H1 (cell line): ENCODE results near the gene PLK5. TPM values are rescaled to one million over a fixed set of nuclear protein-coding genes. Genes with fewer than 3 reads are reported as not detected.

Source experiments
- CTCF ChIA-PET: fragments of 300-600 bp; sonication (Branson Sonifier 250); formaldehyde crosslinking; loops from one replicate; lab custom pipeline; 2021; ENCODE audit not compliant: partially characterized antibody; lab: Charles Lee
- POLR2A ChIA-PET: fragments of 300-600 bp; sonication (Branson Sonifier 250); formaldehyde crosslinking; loops from one replicate; lab custom pipeline; 2021; ENCODE audit warnings: inconsistent platforms; ENCODE audit not compliant: partially characterized antibody; lab: Charles Lee
- DNase-seq, 2 experiments: peaks; one replicate each; pipeline versions ENCODE4 v3.0.0 to v3.0.0-alpha.2; 2010 to 2022; ENCODE audit warnings: low spot score in 2 of 2, low read depth in 1 of 2, mixed read lengths in 1 of 2
- FAIRE-seq: peaks from 2 replicates; lab custom pipeline; 2011; peaks lifted over from hg19 to GRCh38; lab: Jason Lieb, UNC
- H2AFZ ChIP-seq: 2 replicates; pipeline ENCODE4 v1.8.1; 2012; ENCODE audit warnings: low read length, inconsistent platforms
- H2AK5ac ChIP-seq: 2 replicates; pipeline ENCODE4 v1.6.1; 2013; ENCODE audit warnings: low read depth, low read length
- H2BK120ac ChIP-seq: replicated peaks from 2 replicates; pipeline ENCODE3; 2013; ENCODE audit warnings: low read depth, low read length, inconsistent platforms
- H2BK12ac ChIP-seq: 2 replicates; pipeline ENCODE4 v1.6.1; 2013; ENCODE audit warnings: low read depth, low read length
- H2BK15ac ChIP-seq: 2 replicates; pipeline ENCODE4 v1.6.1; 2013; ENCODE audit warnings: low read length
- H2BK20ac ChIP-seq: 2 replicates; pipeline ENCODE4 v1.6.1; 2013; ENCODE audit warnings: low read length
- H2BK5ac ChIP-seq: 2 replicates; pipeline ENCODE4 v1.6.1; 2013; ENCODE audit warnings: low read depth, low read length
- H3K14ac ChIP-seq: 2 replicates; pipeline ENCODE4 v1.6.1; 2013; ENCODE audit warnings: inconsistent platforms; ENCODE audit not compliant: insufficient read length
- H3K18ac ChIP-seq: 2 replicates; pipeline ENCODE4 v1.6.1; 2013; ENCODE audit warnings: low read length; ENCODE audit errors: extremely low read depth
- H3K23ac ChIP-seq: 2 replicates; pipeline ENCODE4 v1.6.1; 2013; ENCODE audit warnings: inconsistent platforms; ENCODE audit not compliant: insufficient read length
- H3K23me2 ChIP-seq: 2 replicates; pipeline ENCODE4 v1.6.1; 2013; ENCODE audit warnings: low read depth, low read length
- H3K27ac ChIP-seq: 2 replicates; pipeline ENCODE4 v1.6.1; 2011; ENCODE audit warnings: low read depth, low read length, inconsistent platforms
- H3K27me3 ChIP-seq, 4 experiments: replicated peaks in 1 of 4; 1 replicate in 1 of 4; 2 replicates in 3 of 4; pipeline versions ENCODE4 v1.6.1 to v1.8.1; 2011 to 2013; ENCODE audit warnings: low read length in 3 of 4, mild to moderate bottlenecking in 3 of 4, inconsistent platforms in 2 of 4, mixed read lengths in 2 of 4, moderate library complexity in 1 of 4; ENCODE audit not compliant: control insufficient read depth in 3 of 4, insufficient read depth in 3 of 4; ENCODE audit errors: extremely low read depth in 1 of 4
- H3K36me3 ChIP-seq, 4 experiments: 2 replicates each; pipeline versions ENCODE4 v1.6.1 to v1.8.1; 2011 to 2013; ENCODE audit warnings: mild to moderate bottlenecking in 4 of 4, low read length in 3 of 4, moderate library complexity in 2 of 4, control low read depth in 1 of 4, inconsistent platforms in 1 of 4; ENCODE audit not compliant: insufficient read depth in 4 of 4, control insufficient read depth in 2 of 4
- H3K4ac ChIP-seq: replicated peaks from 2 replicates; pipeline ENCODE3; 2013; ENCODE audit warnings: low read length, low read depth, mixed read lengths, inconsistent platforms; ENCODE audit not compliant: insufficient read length
- H3K4me1 ChIP-seq, 4 experiments: replicated peaks in 1 of 4; 1 replicate in 1 of 4; 2 replicates in 3 of 4; pipeline versions ENCODE4 v1.6.1 to v1.8.1; 2011 to 2013; ENCODE audit warnings: low read length in 3 of 4, inconsistent platforms in 2 of 4, mixed read lengths in 1 of 4; ENCODE audit not compliant: insufficient read depth in 4 of 4, control insufficient read depth in 3 of 4
- H3K4me2 ChIP-seq, 2 experiments: 2 replicates each; pipeline versions ENCODE4 v1.6.1 to v1.8.1; 2011 to 2013; ENCODE audit warnings: low read depth in 2 of 2, low read length in 2 of 2, control low read depth in 1 of 2, inconsistent platforms in 1 of 2, mild to moderate bottlenecking in 1 of 2; ENCODE audit not compliant: insufficient read depth in 1 of 2
- H3K4me3 ChIP-seq, 4 experiments: fragments of 200-600, 300-600 bp in 1 of 4; sonication (generic), shearing (Covaris generic), sonication (Bioruptor Twin) in 1 of 4; 2 replicates each; pipeline versions ENCODE4 v1.5.1 to v1.8.1; 2011 to 2016; ENCODE audit warnings: low read length in 4 of 4, low read depth in 3 of 4, control low read depth in 2 of 4, inconsistent platforms in 2 of 4, mild to moderate bottlenecking in 2 of 4, mixed read lengths in 1 of 4, moderate library complexity in 1 of 4; ENCODE audit not compliant: insufficient read depth in 2 of 4; ENCODE audit errors: extremely low read depth in 1 of 4
- H3K56ac ChIP-seq: replicated peaks from 2 replicates; pipeline ENCODE3; 2013; ENCODE audit warnings: low read depth, mild to moderate bottlenecking, mixed read lengths, low read length, inconsistent platforms; ENCODE audit not compliant: insufficient read length
- H3K79me1 ChIP-seq: 2 replicates; pipeline ENCODE4 v1.6.1; 2013; ENCODE audit warnings: low read depth, low read length, control low read depth
- H3K79me2 ChIP-seq, 2 experiments: 2 replicates each; pipeline versions ENCODE4 v1.6.1 to v1.8.1; 2012 to 2013; ENCODE audit warnings: low read length in 2 of 2, mild to moderate bottlenecking in 2 of 2, inconsistent platforms in 1 of 2; ENCODE audit not compliant: insufficient read depth in 2 of 2, control insufficient read depth in 1 of 2
- H3K9ac ChIP-seq, 4 experiments: replicated peaks in 1 of 4; 1 replicate in 1 of 4; 2 replicates in 3 of 4; pipeline versions ENCODE4 v1.6.1 to v1.8.1; 2011 to 2013; ENCODE audit warnings: low read depth in 3 of 4, low read length in 3 of 4, control low read depth in 2 of 4, mild to moderate bottlenecking in 2 of 4, moderate library complexity in 2 of 4, inconsistent platforms in 1 of 4; ENCODE audit errors: extremely low read depth in 1 of 4
- H3K9me3 ChIP-seq, 2 experiments: 2 replicates each; pipeline versions ENCODE4 v1.6.1 to v1.8.1; 2012 to 2013; ENCODE audit warnings: mild to moderate bottlenecking in 2 of 2, moderate library complexity in 2 of 2, control low read depth in 1 of 2, inconsistent platforms in 1 of 2, low read depth in 1 of 2, low read length in 1 of 2, mixed read lengths in 1 of 2; ENCODE audit not compliant: insufficient read depth in 2 of 2
- H4K20me1 ChIP-seq, 2 experiments: replicated peaks in 1 of 2; 2 replicates each; pipeline versions ENCODE3 to v1.8.1; 2011 to 2013; ENCODE audit warnings: inconsistent platforms in 2 of 2, low read length in 2 of 2, mild to moderate bottlenecking in 1 of 2; ENCODE audit not compliant: insufficient read depth in 2 of 2, control insufficient read depth in 1 of 2
- H4K5ac ChIP-seq: 2 replicates; pipeline ENCODE4 v1.6.1; 2013; ENCODE audit warnings: low read length, low read depth, mixed read lengths, inconsistent platforms; ENCODE audit not compliant: insufficient read length
- H4K8ac ChIP-seq: 2 replicates; pipeline ENCODE4 v1.8.0; 2013; ENCODE audit warnings: mild to moderate bottlenecking, moderate library complexity, low read length, inconsistent platforms; ENCODE audit not compliant: insufficient read depth; ENCODE audit errors: extremely low read depth
- H4K91ac ChIP-seq: replicated peaks from 2 replicates; pipeline ENCODE3; 2013; ENCODE audit warnings: low read length, mixed read lengths, inconsistent platforms; ENCODE audit not compliant: insufficient read length
- BCL11A ChIP-seq, 2 experiments: IDR thresholded peaks; one replicate each; pipeline ENCODE4 v1.6.1; 2011; ENCODE audit warnings: low read depth in 2 of 2, low read length in 2 of 2, mild to moderate bottlenecking in 2 of 2
- CEBPB ChIP-seq: IDR thresholded peaks from 2 replicates; pipeline ENCODE4 v1.6.1; 2012; ENCODE audit warnings: low read depth, low read length
- FOSL1 ChIP-seq: IDR thresholded peaks from 2 replicates; pipeline ENCODE4 v1.6.1; 2011; ENCODE audit warnings: mild to moderate bottlenecking, low read depth, low read length, moderate library complexity; ENCODE audit not compliant: insufficient read depth
- GTF2F1 ChIP-seq: IDR thresholded peaks from 2 replicates; pipeline ENCODE4 v1.6.1; 2012; ENCODE audit warnings: low read depth, low read length, improper control_type of control experiment, borderline replicate concordance
- RXRA ChIP-seq: IDR thresholded peaks from 2 replicates; pipeline ENCODE4 v1.6.1; 2011; ENCODE audit warnings: low read depth, mild to moderate bottlenecking, low read length, moderate library complexity; ENCODE audit not compliant: insufficient read depth
- SIX5 ChIP-seq: IDR thresholded peaks from 2 replicates; pipeline ENCODE4 v1.6.1; 2011; ENCODE audit warnings: mild to moderate bottlenecking, low read depth, low read length
- SP4 ChIP-seq: IDR thresholded peaks from 2 replicates; pipeline ENCODE4 v1.6.1; 2012; ENCODE audit warnings: low read length, inconsistent platforms
- SRF ChIP-seq: IDR thresholded peaks from 2 replicates; pipeline ENCODE4 v1.6.1; 2011; ENCODE audit warnings: mild to moderate bottlenecking, low read depth, low read length, moderate library complexity
- SUZ12 ChIP-seq: fragments of 200-600 bp; sonication (generic); IDR thresholded peaks from 2 replicates; pipeline ENCODE4 v1.6.1; 2012; ENCODE audit warnings: mild to moderate bottlenecking, inconsistent platforms, low read length, moderate library complexity, mixed read lengths
- TCF12 ChIP-seq: IDR thresholded peaks from 2 replicates; pipeline ENCODE4 v1.6.1; 2011; ENCODE audit warnings: low read depth, mild to moderate bottlenecking, low read length
- YY1 ChIP-seq: IDR thresholded peaks from 2 replicates; pipeline ENCODE4 v1.6.1; 2011; ENCODE audit warnings: low read depth, mild to moderate bottlenecking, low read length
- WGBS, 2 experiments: shearing (Covaris generic) in 1 of 2; methylation state at CpG; one replicate each; pipeline versions ENCODE4 v1.1.6 to v1.1.7; 2013 to 2015; ENCODE audit warnings: low lambda C conversion rate in 2 of 2, mixed read lengths in 2 of 2, inconsistent platforms in 1 of 2, low coverage in 1 of 2, missing lambda C conversion rate in 1 of 2; ENCODE audit not compliant: insufficient replicate concordance in 2 of 2, insufficient coverage in 1 of 2, insufficient read length in 1 of 2; ENCODE audit errors: extremely low coverage in 1 of 2, missing lambda C conversion rate in 1 of 2; 5-methylcytosine and 5-hydroxymethylcytosine counted together
- polyA plus RNA-seq, 7 experiments: library from polyadenylated mRNA; depleted of rRNA in 3 of 7; stranded (reverse) in 5 of 7; unstranded in 2 of 7; fragments of >200 nt in 5 of 7; fragments of 200-250 nt in 2 of 7; gene quantifications; 1 replicate in 5 of 7; 2 replicates in 1 of 7; 4 replicates in 1 of 7; pipeline versions ENCODE4 v1.2.1 to v1.2.3, GENCODE V29; 2011 to 2013; ENCODE audit warnings: missing spikeins in 2 of 7, mixed read lengths in 2 of 7
- total RNA-seq: library from RNA; stranded (reverse); fragmentation: NEBNext Ultra II Directional; extraction: Animal tissue kit (Norgen Biotek cat#: 25700); gene quantifications from 2 replicates; pipeline ENCODE4 v1.2.1, GENCODE V29; 2021
- TF ChIP-seq, protein P1 (sequence below): IDR thresholded peaks from 2 replicates; pipeline ENCODE4 v1.6.1; 2011; ENCODE audit warnings: low read depth, mild to moderate bottlenecking, low read length; ENCODE audit not compliant: insufficient read depth

The PLK5 gene
- total and polyA plus RNA-seq, 2 of the 8 experiments (the other 6 are each of a cell fraction or from before 2014, with no cell fraction given): 0.43 to 0.45 TPM

GRCh38 chr19:1494115-1494815, 29.6 kb upstream of the PLK5 start:
- peaks cover 3 to 17% (median 9%) of the 10 kb centered on the region in 4 experiments; a peak in 6 of 7 replicates for H3K27me3 ChIP-seq
- no peak overlapping the region for H3K4ac ChIP-seq
- no peak overlapping the region for H3K56ac ChIP-seq
- no peak overlapping the region for H2BK15ac ChIP-seq
- CTCF ChIA-PET: interaction anchor here (0.7 to 2.6 kb wide), 2 partner anchors 9 to 29 kb away, joined by 3 to 14 read pairs; no protein-coding TSS in a partner anchor
- no peak overlapping the region for H3K4me2 ChIP-seq
- no peak overlapping the region; the same call in 1 of the 2 replicates for H4K8ac ChIP-seq
- no peak for DNase-seq
- no peak overlapping the region for H3K9ac ChIP-seq
- H4K5ac ChIP-seq: no peak overlapping the region
- peaks cover 0 to 5% of the 10 kb centered on the region in 2 experiments for H4K20me1 ChIP-seq
- no peak for FAIRE-seq
- no peak overlapping the region for H2AFZ ChIP-seq
- 81% methylated on average over 15 of the region's 15 CpGs; no CpG with 5 or more reads in 1 of the 2 experiments for WGBS, 2 experiments
- H3K79me1 ChIP-seq: no peaks in the 10 kb centered on the region
- H2AK5ac ChIP-seq: no peak overlapping the region
- H2BK12ac ChIP-seq: no peak overlapping the region
- H4K91ac ChIP-seq: no peak overlapping the region
- no peak overlapping the region for H3K14ac ChIP-seq
- H2BK20ac ChIP-seq: no peak overlapping the region
- POLR2A ChIA-PET: interaction anchor here (0.6 to 1.3 kb wide), 4 partner anchors 18 to 543 kb away, joined by 3 to 5 read pairs (median 4); no protein-coding TSS in a partner anchor
- peaks cover 0 to 4% (median 2%) of the 10 kb centered on the region in 4 experiments; a peak in 5 of 7 replicates for H3K4me1 ChIP-seq
- H2BK5ac ChIP-seq: 0 out of 2 replicates have a peak overlapping the region, but pooled peaks have one; percentile 8
- no peak overlapping the region for H3K27ac ChIP-seq
- no peak overlapping the region for H3K23ac ChIP-seq
- peaks cover 9% of the 10 kb centered on the region for H3K23me2 ChIP-seq
- H3K79me2 ChIP-seq: no peaks in the 10 kb centered on the region
- no peaks in the 10 kb centered on the region for H3K36me3 ChIP-seq
- H3K9me3 ChIP-seq: no peaks in the 10 kb centered on the region
- no peak overlapping the region for H3K4me3 ChIP-seq
- H3K18ac ChIP-seq: no peak overlapping the region
- no peak overlapping the region for H2BK120ac ChIP-seq
- TF ChIP-seq SIX5: no peak
- no peak for TF ChIP-seq RXRA
- TF ChIP-seq TCF12: no peak
- TF ChIP-seq, protein P1, sequence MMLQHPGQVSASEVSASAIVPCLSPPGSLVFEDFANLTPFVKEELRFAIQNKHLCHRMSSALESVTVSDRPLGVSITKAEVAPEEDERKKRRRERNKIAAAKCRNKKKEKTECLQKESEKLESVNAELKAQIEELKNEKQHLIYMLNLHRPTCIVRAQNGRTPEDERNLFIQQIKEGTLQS: no peak
- no peak for TF ChIP-seq BCL11A (IDR thresholded peaks at IDR 0.05; ENCODE audit: low read depth in 2 of 2, low read length in 2 of 2)
- no peak for TF ChIP-seq SUZ12
- no peak for TF ChIP-seq GTF2F1
- TF ChIP-seq CEBPB: no peak
- no peak for TF ChIP-seq SP4
- no peak for TF ChIP-seq SRF
- TF ChIP-seq FOSL1: no peak
- no peak for TF ChIP-seq YY1
